GM10847 (cell line): ENCODE measurements around the gene ACSS1.

ENCODE experiments used
- POLR2A ChIP-seq: IDR thresholded peaks from 2 replicates; pipeline ENCODE4 v1.6.1; 2011; ENCODE audit not compliant: insufficient read length; ENCODE audit errors: extremely low read depth

ACSS1 gene

DNA sequence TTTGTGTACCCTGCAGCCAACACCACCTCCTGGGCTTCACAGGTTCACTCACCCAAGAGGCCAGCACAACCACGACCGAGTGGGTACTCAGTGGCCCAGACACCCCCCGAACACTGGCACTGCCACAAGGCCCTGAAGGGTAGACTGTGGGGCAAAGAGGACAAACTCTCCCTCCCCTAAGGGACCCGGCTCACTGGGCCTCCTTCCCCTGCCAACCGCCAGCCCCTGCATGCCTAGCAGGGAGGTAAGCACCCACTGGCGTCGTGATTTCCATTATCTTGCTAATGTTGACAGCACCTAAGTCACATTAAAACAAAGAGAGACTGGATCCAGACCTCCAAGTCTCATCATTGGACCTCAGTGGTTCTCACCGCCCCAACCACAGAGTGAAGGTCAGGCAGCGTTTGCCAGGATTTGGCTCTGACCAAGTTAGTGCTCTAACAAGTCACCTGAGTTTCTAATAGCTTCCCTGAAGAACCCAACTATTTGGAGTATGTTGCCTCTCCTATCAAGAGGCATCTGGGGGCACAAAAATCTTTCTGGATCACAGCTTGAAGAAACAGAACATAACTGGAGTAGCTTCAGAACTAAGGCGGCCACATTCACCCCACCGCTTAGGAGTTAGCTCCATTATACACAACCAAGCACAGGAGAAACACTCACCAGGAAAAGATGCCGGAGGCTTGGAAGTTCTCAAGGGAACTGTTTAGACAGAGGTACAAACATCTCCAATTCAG is 51.3 kb downstream of the ACSS1 start:
- no peak for TF ChIP-seq POLR2A

DNA sequence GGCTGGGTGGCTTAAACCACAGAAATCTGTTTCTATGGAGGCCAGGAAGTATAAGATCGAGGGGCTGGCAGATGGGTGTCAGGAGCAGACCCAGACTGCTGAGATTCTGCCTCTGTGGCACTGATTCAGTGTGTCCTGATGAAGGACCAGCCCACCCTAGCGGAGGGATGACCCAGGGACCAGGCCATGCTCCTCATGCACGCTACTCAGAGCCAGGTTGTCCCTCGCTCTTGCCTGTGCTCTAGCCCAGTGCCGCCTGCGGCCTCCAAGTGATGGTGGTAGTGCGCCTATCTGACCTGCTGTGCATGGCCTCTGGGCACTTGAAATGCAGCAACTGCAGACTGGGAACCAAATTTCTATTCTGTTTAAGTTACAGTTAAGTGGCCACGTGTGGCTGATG is 52.3 kb downstream of the ACSS1 start:
- no peak for TF ChIP-seq POLR2A

DNA sequence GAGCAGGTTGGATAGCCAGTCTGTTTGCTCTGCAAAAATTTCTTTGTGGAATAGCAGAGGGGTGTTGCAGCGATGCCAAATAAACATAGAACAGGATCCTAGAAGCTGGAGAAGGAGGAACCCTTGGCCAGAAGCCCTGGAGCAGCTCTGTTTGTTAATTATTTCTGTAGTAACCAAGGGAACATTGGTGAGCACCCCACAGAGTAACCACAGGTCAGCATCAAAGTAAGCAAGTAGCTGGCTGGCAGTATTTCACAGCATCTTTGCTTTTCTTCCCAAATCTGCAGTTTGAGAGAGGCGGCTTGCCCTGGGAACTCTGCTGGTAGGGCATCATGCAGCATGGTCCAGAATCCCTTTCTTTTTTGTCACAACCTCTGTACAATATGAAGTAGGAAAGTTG is 52.7 kb downstream of the ACSS1 start:
- TF ChIP-seq POLR2A, result no peak

DNA sequence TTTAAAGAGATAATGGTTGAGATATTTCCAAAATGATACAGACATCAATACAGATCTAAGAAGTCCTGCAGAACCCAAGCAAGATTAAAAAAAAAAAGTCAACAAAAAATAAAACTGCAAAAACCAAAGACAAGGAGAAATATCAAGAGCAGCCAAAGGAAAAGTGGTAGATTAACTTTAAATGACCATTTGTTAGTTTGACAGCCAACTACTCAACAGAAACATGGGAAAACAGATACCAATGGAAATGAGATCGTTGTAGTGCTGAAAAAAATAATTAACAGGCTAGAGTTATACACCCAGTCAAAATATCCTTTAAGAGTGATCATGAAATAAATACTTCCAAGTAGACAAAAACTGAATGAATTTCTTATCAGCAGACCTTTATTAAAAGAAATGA is 54.9 kb downstream of the ACSS1 start:
- TF ChIP-seq POLR2A, result no peak

DNA sequence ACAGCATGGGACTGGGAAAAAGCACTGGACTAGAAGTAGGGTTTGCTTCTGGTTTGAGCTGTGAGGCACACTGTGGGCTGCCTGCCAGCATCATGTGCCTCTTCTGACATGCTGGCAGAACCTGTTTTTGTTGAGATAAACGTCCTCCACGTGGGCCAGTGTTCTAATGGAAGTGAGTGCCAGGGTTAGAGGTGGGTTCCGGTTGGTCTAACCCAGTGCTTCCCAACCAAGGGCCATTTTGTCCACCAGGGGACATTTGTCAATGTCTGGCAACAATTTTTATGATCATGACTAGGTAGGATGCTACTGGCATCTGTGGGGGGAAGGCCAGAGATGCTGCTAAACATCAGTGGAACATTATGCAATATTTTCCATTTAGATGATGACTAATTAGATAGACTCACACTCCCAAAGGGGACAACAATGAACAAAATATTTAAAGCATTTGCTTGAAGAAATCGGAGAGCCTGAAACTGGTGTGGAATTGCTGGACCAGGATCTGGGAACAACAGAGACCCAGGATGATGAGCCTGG is 57.6 kb downstream of the ACSS1 start:
- TF ChIP-seq POLR2A, result no peak

DNA sequence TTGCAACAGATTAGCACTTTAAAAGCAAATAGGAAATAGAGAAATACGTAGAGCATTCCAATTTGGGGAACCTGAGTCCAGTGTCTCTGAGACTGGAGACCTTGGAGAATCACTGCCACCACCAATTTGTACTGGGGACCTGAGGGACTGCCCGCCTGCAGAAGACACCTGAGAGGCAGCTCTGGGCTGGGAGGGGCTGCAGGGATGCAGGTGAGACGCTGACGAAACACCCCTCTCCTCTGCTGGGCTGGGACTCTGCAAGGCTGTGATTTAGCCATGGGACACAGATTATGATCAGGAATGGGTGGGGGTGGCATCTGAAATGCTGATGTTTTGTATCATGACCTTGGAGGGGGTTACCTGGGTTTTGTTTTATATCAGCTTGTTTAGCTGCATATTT is 58.4 kb downstream of the ACSS1 start:
- no peak for TF ChIP-seq POLR2A

DNA sequence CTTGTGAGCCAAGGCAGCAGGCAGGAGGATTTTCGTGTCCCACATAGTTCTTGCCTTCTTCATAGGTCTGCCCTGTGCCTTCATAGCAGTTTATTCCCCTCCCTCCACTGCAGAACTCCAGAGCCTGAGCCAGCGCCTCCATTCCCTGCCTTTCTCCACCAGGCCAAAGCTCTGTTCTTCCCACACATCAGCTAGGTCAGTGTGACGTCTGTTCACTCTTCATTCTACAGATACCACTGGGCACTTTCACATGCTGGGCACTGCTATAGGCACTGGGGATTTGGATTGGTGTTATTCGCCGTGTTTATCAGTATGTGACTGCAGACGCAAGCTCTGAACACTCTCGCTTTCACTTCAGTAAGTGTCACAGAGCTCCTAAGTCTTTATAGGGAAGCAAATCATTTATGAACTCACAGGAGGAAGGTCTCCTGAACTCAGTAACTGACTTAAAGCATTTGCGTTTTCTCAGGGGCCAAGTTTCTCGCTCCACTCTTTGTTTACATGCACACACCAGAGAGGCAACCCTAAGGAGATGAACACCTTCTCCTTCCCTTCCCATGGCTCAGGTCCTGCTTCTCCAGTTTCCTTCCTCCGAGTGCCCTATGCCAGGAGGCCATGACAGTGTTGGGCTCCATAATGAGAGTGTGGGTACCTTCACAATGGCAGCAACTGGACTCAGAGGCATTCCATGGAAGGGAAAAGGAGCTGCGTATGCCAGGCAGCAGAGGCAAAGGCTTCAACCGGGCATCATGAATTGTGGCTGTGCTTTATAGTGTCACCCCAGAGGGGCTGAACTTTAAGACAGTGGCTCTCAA is 59.1 kb downstream of the ACSS1 start:
- no peak for TF ChIP-seq POLR2A

DNA sequence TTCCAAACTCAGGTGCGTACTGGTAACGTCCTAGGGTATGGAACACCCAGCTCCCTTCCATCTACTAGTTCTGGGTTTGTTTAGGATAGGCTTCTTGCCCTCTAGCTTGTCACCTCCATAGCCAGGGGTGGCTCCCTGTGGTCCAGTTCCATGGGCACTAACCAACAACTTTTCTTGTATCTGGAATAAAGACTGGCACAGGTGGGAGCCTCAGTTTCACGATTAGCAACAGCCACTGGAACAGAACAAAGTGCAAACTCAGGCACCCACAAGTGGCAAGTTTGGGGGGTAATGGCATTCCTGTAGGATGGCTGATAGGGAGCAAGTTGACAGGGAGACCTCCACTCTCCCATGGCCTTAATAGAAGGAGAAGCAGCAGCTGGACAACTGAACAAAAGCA is 59.8 kb downstream of the ACSS1 start:
- no peak for TF ChIP-seq POLR2A

DNA sequence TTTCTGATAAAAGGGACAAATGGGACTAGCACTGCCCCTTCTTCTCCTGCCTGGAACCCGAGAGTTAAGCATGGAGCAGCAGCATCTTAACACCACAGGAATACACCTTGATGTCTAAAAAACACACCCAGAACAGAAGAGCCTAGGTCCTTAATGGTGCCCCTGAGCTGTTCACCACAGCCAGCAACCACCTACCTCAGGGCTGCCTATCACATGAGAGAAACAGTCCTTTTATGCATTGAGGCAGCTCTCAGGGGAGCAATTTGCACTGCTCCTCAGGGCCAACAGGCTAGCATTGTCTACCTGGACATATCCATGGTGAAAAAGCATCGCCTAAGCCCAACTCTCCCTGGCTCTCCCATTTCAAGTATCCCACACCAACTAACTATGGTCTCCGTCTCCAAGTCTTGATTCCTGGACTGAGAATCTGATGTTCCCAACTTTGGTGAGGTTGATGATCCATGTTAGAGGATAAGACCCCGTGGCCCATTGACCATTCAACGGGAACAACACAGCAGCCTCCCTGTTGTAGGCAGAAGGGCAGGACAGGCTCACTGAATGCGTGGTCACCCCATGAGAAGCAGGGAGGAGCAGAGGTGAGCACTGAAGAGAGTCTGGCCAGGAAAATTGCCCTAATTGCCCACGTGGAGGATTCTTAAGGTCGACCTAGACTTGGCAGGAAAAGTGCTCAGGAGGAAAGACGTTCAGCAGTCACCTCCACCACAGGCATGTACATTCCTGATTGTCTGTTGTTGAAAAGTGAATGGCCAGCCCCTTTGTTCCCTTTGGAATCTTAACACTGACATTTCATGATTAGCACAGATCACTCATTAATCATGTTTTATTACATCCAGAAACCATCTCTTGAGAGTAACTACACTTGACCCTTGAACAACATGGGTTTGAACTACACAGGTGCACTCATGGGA is 61.2 kb downstream of the ACSS1 start:
- no peak for TF ChIP-seq POLR2A

DNA sequence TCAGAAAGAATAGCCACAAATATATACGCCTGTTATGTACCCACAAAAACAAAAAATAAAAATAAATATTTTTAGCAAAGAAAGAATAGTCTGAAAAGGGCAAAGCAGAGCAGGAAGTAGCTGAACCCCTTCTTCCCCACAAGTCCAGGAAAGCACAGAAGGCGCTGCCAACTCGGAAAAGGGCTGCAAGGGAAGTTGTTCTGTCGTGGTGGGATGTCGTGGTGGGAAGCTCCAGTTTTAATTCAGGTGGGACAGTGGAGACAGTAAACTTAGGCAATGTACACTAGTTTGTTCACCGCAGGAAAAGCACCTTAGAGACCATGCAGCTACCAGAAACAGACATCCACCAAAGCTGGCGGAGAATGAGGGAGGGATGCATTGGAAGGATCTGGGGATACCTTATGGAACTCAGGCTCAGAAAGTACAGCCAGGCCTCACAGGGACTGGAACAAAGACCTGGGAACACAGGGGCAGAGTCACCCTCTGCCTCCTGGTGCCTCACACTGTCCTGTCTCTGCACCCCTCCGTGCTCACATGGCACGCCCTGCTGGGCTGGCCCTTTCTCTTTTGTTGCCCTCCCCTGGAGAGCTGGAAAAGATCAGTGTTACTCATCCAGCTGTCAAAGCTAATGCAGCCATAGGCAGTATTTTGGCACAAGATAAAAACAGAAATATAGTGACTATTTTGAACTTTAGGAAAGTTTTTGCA is 62.0 kb downstream of the ACSS1 start:
- TF ChIP-seq POLR2A, result no peak

DNA sequence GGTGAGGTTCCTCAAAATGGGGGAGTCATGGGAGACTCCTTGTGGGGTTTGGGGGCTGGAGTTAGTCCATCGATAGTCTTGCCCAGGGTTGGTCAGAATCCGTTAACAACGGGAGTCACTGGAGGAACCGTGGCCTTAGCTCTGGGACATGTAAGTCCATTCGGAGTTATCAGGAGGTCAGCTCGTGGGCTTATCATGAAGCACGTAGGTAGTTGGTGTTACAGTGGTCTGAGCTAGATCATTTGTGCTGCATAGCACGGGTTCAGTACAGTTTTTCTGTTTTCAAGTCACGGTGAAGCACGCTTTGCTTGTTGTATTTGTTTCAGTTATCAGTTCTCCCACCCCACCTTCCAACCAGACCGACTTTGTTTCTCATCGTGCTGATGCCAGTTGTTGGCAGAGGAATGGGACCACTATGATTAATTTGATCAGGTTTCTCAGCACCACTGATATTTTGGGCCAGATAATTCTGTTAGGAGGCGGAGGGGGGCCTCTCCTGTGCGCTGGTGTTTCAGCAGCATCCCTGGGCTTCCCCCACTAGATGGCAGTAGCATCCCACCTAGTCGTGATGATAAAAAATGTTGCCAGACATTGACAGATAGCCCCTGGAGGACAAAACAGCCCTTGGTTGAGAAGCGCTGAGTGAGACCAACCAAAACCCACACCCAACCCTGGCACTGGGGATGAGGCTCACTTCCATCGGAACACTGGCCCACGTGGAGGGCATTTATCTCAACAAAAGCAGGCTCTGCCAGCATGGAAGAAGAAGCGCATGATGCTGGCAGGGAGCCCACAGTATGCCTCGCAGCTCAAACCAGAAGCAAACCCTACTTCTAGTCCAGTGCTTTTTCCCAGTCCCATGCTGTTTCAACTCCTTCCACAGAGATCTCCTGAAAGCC is 63.2 kb downstream of the ACSS1 start:
- TF ChIP-seq POLR2A, result no peak

DNA sequence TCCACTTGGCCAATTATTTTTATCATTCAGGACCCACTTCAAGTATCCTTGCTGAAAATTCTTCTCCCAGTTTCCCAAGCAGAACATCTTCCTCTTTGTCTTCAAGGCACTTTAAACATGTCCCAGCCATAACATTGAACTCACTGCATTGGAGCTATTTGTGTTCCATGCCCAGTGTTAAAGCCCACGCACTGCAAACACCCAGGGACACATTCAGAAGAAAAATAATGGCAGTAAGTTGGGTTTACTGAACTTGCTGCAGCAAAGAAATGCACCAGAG is 63.8 kb downstream of the ACSS1 start:
- TF ChIP-seq POLR2A, result no peak

DNA sequence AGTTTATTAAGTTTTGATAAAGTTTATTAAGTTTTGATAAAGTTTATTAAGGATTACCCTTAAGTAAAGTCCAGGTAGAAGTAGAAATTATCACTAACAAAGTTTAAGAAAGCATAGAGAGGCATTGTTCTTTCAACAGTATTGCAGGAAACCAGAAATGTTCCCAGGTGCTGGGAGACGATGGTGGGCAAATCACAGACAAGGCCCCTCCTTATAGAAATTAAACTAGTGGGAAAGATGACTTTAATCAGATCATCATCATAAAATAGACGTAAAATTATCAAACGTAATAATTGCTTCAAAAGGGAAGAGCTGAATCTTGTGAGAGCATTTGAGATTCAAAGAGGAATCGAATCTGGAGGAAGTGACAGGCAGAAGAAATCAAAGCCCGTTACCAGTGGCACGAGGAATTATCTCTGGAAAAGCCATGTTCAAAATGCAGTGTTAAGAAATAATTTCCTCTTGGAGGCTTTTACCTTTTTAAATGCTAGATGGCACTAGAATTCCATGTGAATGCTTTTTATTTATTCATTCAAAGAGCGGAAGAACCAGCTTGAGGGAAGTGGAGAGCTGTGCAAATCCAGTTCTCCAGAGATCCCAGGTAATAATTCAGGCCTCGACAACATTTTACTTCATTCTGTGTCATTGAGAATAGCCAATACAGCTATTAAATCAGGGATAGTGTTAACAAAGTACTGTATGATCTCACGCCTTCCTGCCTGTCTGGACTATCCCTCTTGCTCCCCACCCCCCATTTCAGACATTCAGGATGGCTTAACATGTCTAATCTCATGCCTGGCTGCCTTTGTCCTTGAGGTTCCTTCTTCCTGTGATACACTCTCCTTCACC is 64.4 kb downstream of the ACSS1 start:
- TF ChIP-seq POLR2A, result no peak

DNA sequence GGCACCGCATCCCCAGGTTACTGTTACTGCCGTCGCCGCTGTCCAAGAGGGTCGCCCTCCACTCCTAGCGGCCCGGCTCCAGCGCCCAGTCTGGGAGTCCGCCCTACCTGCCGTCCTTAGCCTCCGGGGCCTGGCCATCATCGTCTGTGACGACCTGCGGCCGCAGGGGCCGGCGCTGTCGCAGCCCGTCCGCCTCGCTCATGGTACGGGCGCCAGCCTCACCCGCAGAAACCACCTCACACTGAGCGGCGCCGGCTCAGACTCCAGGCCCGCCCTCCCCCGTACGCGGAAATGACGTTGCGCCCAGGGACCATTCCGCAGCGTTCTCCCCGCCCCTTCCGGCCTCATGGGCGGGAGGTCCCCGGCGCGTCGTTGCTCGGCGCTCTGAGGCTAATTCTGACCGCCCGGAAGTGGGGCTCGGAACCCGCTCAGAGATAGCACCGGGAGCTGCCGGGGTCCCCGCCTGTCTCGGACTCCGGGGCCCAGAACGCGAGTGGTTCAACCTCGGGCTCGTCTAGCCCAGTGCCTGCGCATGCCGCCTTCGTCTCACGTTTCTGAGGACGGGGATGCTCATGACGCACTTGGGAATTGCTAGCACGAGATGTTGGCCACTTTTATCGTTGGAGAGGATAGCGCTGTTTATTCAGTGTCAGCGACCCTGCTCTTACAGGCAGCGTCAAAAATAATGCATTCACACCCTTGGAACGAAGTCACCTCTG is 65.3 kb downstream of the ACSS1 start, which contains the start of gene APMAP:
Gene APMAP, minus strand, starts transcription at position 265 of the 719 bp plus-strand sequence. Its CDS starts 63 bp downstream, at position 202.
- TF ChIP-seq POLR2A, result peak; percentile 94
